H1 (cell line): Measurements from ENCODE around the gene DCDC1. TPM values are rescaled to one million over a fixed set of nuclear protein-coding genes. Genes with fewer than 3 reads are reported as not detected.

Experiments used
- CTCF ChIA-PET: fragments of 300-600 bp; sonication (Branson Sonifier 250); formaldehyde crosslinking; loops from one replicate; lab custom pipeline; 2021; ENCODE audit not compliant: partially characterized antibody; lab: Charles Lee
- POLR2A ChIA-PET: fragments of 300-600 bp; sonication (Branson Sonifier 250); formaldehyde crosslinking; loops from one replicate; lab custom pipeline; 2021; ENCODE audit warnings: inconsistent platforms; ENCODE audit not compliant: partially characterized antibody; lab: Charles Lee
- DNase-seq, 2 experiments: peaks; one replicate each; pipeline versions ENCODE4 v3.0.0 to v3.0.0-alpha.2; 2010 to 2022; ENCODE audit warnings: low spot score in 2 of 2, low read depth in 1 of 2, mixed read lengths in 1 of 2
- FAIRE-seq: peaks from 2 replicates; lab custom pipeline; 2011; peaks lifted over from hg19 to GRCh38; lab: Jason Lieb, UNC
- H2AFZ ChIP-seq: 2 replicates; pipeline ENCODE4 v1.8.1; 2012; ENCODE audit warnings: low read length, inconsistent platforms
- H2AK5ac ChIP-seq: 2 replicates; pipeline ENCODE4 v1.6.1; 2013; ENCODE audit warnings: low read depth, low read length
- H2BK120ac ChIP-seq: replicated peaks from 2 replicates; pipeline ENCODE3; 2013; ENCODE audit warnings: low read depth, low read length, inconsistent platforms
- H2BK12ac ChIP-seq: 2 replicates; pipeline ENCODE4 v1.6.1; 2013; ENCODE audit warnings: low read depth, low read length
- H2BK15ac ChIP-seq: 2 replicates; pipeline ENCODE4 v1.6.1; 2013; ENCODE audit warnings: low read length
- H2BK20ac ChIP-seq: 2 replicates; pipeline ENCODE4 v1.6.1; 2013; ENCODE audit warnings: low read length
- H2BK5ac ChIP-seq: 2 replicates; pipeline ENCODE4 v1.6.1; 2013; ENCODE audit warnings: low read depth, low read length
- H3K14ac ChIP-seq: 2 replicates; pipeline ENCODE4 v1.6.1; 2013; ENCODE audit warnings: inconsistent platforms; ENCODE audit not compliant: insufficient read length
- H3K18ac ChIP-seq: 2 replicates; pipeline ENCODE4 v1.6.1; 2013; ENCODE audit warnings: low read length; ENCODE audit errors: extremely low read depth
- H3K23ac ChIP-seq: 2 replicates; pipeline ENCODE4 v1.6.1; 2013; ENCODE audit warnings: inconsistent platforms; ENCODE audit not compliant: insufficient read length
- H3K23me2 ChIP-seq: 2 replicates; pipeline ENCODE4 v1.6.1; 2013; ENCODE audit warnings: low read depth, low read length
- H3K27ac ChIP-seq: 2 replicates; pipeline ENCODE4 v1.6.1; 2011; ENCODE audit warnings: low read depth, low read length, inconsistent platforms
- H3K27me3 ChIP-seq, 4 experiments: replicated peaks in 1 of 4; 1 replicate in 1 of 4; 2 replicates in 3 of 4; pipeline versions ENCODE4 v1.6.1 to v1.8.1; 2011 to 2013; ENCODE audit warnings: low read length in 3 of 4, mild to moderate bottlenecking in 3 of 4, inconsistent platforms in 2 of 4, mixed read lengths in 2 of 4, moderate library complexity in 1 of 4; ENCODE audit not compliant: control insufficient read depth in 3 of 4, insufficient read depth in 3 of 4; ENCODE audit errors: extremely low read depth in 1 of 4
- H3K36me3 ChIP-seq, 4 experiments: 2 replicates each; pipeline versions ENCODE4 v1.6.1 to v1.8.1; 2011 to 2013; ENCODE audit warnings: mild to moderate bottlenecking in 4 of 4, low read length in 3 of 4, moderate library complexity in 2 of 4, control low read depth in 1 of 4, inconsistent platforms in 1 of 4; ENCODE audit not compliant: insufficient read depth in 4 of 4, control insufficient read depth in 2 of 4
- H3K4ac ChIP-seq: replicated peaks from 2 replicates; pipeline ENCODE3; 2013; ENCODE audit warnings: low read length, low read depth, mixed read lengths, inconsistent platforms; ENCODE audit not compliant: insufficient read length
- H3K4me1 ChIP-seq, 4 experiments: replicated peaks in 1 of 4; 1 replicate in 1 of 4; 2 replicates in 3 of 4; pipeline versions ENCODE4 v1.6.1 to v1.8.1; 2011 to 2013; ENCODE audit warnings: low read length in 3 of 4, inconsistent platforms in 2 of 4, mixed read lengths in 1 of 4; ENCODE audit not compliant: insufficient read depth in 4 of 4, control insufficient read depth in 3 of 4
- H3K4me2 ChIP-seq, 2 experiments: 2 replicates each; pipeline versions ENCODE4 v1.6.1 to v1.8.1; 2011 to 2013; ENCODE audit warnings: low read depth in 2 of 2, low read length in 2 of 2, control low read depth in 1 of 2, inconsistent platforms in 1 of 2, mild to moderate bottlenecking in 1 of 2; ENCODE audit not compliant: insufficient read depth in 1 of 2
- H3K4me3 ChIP-seq, 4 experiments: fragments of 200-600, 300-600 bp in 1 of 4; sonication (generic), shearing (Covaris generic), sonication (Bioruptor Twin) in 1 of 4; 2 replicates each; pipeline versions ENCODE4 v1.5.1 to v1.8.1; 2011 to 2016; ENCODE audit warnings: low read length in 4 of 4, low read depth in 3 of 4, control low read depth in 2 of 4, inconsistent platforms in 2 of 4, mild to moderate bottlenecking in 2 of 4, mixed read lengths in 1 of 4, moderate library complexity in 1 of 4; ENCODE audit not compliant: insufficient read depth in 2 of 4; ENCODE audit errors: extremely low read depth in 1 of 4
- H3K56ac ChIP-seq: replicated peaks from 2 replicates; pipeline ENCODE3; 2013; ENCODE audit warnings: low read depth, mild to moderate bottlenecking, mixed read lengths, low read length, inconsistent platforms; ENCODE audit not compliant: insufficient read length
- H3K79me1 ChIP-seq: 2 replicates; pipeline ENCODE4 v1.6.1; 2013; ENCODE audit warnings: low read depth, low read length, control low read depth
- H3K79me2 ChIP-seq, 2 experiments: 2 replicates each; pipeline versions ENCODE4 v1.6.1 to v1.8.1; 2012 to 2013; ENCODE audit warnings: low read length in 2 of 2, mild to moderate bottlenecking in 2 of 2, inconsistent platforms in 1 of 2; ENCODE audit not compliant: insufficient read depth in 2 of 2, control insufficient read depth in 1 of 2
- H3K9ac ChIP-seq, 4 experiments: replicated peaks in 1 of 4; 1 replicate in 1 of 4; 2 replicates in 3 of 4; pipeline versions ENCODE4 v1.6.1 to v1.8.1; 2011 to 2013; ENCODE audit warnings: low read depth in 3 of 4, low read length in 3 of 4, control low read depth in 2 of 4, mild to moderate bottlenecking in 2 of 4, moderate library complexity in 2 of 4, inconsistent platforms in 1 of 4; ENCODE audit errors: extremely low read depth in 1 of 4
- H3K9me3 ChIP-seq, 2 experiments: 2 replicates each; pipeline versions ENCODE4 v1.6.1 to v1.8.1; 2012 to 2013; ENCODE audit warnings: mild to moderate bottlenecking in 2 of 2, moderate library complexity in 2 of 2, control low read depth in 1 of 2, inconsistent platforms in 1 of 2, low read depth in 1 of 2, low read length in 1 of 2, mixed read lengths in 1 of 2; ENCODE audit not compliant: insufficient read depth in 2 of 2
- H4K20me1 ChIP-seq, 2 experiments: replicated peaks in 1 of 2; 2 replicates each; pipeline versions ENCODE3 to v1.8.1; 2011 to 2013; ENCODE audit warnings: inconsistent platforms in 2 of 2, low read length in 2 of 2, mild to moderate bottlenecking in 1 of 2; ENCODE audit not compliant: insufficient read depth in 2 of 2, control insufficient read depth in 1 of 2
- H4K5ac ChIP-seq: 2 replicates; pipeline ENCODE4 v1.6.1; 2013; ENCODE audit warnings: low read length, low read depth, mixed read lengths, inconsistent platforms; ENCODE audit not compliant: insufficient read length
- H4K8ac ChIP-seq: 2 replicates; pipeline ENCODE4 v1.8.0; 2013; ENCODE audit warnings: mild to moderate bottlenecking, moderate library complexity, low read length, inconsistent platforms; ENCODE audit not compliant: insufficient read depth; ENCODE audit errors: extremely low read depth
- H4K91ac ChIP-seq: replicated peaks from 2 replicates; pipeline ENCODE3; 2013; ENCODE audit warnings: low read length, mixed read lengths, inconsistent platforms; ENCODE audit not compliant: insufficient read length
- CEBPB ChIP-seq: IDR thresholded peaks from 2 replicates; pipeline ENCODE4 v1.6.1; 2012; ENCODE audit warnings: low read depth, low read length
- KDM4A ChIP-seq: IDR thresholded peaks from one replicate; pipeline ENCODE4 v1.7.1; 2012; ENCODE audit warnings: low read depth, mild to moderate bottlenecking, moderate library complexity, low read length, inconsistent platforms; ENCODE audit not compliant: severe bottlenecking
- NANOG ChIP-seq: IDR thresholded peaks from 2 replicates; pipeline ENCODE4 v1.6.1; 2011; ENCODE audit warnings: low read length, low read depth, mild to moderate bottlenecking, inconsistent platforms; ENCODE audit not compliant: insufficient read depth, poor library complexity, severe bottlenecking
- SIX5 ChIP-seq: IDR thresholded peaks from 2 replicates; pipeline ENCODE4 v1.6.1; 2011; ENCODE audit warnings: mild to moderate bottlenecking, low read depth, low read length
- WGBS, 2 experiments: shearing (Covaris generic) in 1 of 2; methylation state at CpG; one replicate each; pipeline versions ENCODE4 v1.1.6 to v1.1.7; 2013 to 2015; ENCODE audit warnings: low lambda C conversion rate in 2 of 2, mixed read lengths in 2 of 2, inconsistent platforms in 1 of 2, low coverage in 1 of 2, missing lambda C conversion rate in 1 of 2; ENCODE audit not compliant: insufficient replicate concordance in 2 of 2, insufficient coverage in 1 of 2, insufficient read length in 1 of 2; ENCODE audit errors: extremely low coverage in 1 of 2, missing lambda C conversion rate in 1 of 2; 5-methylcytosine and 5-hydroxymethylcytosine counted together
- polyA plus RNA-seq, 7 experiments: library from polyadenylated mRNA; depleted of rRNA in 3 of 7; stranded (reverse) in 5 of 7; unstranded in 2 of 7; fragments of >200 nt in 5 of 7; fragments of 200-250 nt in 2 of 7; gene quantifications; 1 replicate in 5 of 7; 2 replicates in 1 of 7; 4 replicates in 1 of 7; pipeline versions ENCODE4 v1.2.1 to v1.2.3, GENCODE V29; 2011 to 2013; ENCODE audit warnings: missing spikeins in 2 of 7, mixed read lengths in 2 of 7
- total RNA-seq: library from RNA; stranded (reverse); fragmentation: NEBNext Ultra II Directional; extraction: Animal tissue kit (Norgen Biotek cat#: 25700); gene quantifications from 2 replicates; pipeline ENCODE4 v1.2.1, GENCODE V29; 2021

DCDC1 gene
- total and polyA plus RNA-seq, 2 of the 8 experiments (the other 6 are each of a cell fraction or from before 2014, with no cell fraction given) = 0.15 to 0.56 TPM

DNA sequence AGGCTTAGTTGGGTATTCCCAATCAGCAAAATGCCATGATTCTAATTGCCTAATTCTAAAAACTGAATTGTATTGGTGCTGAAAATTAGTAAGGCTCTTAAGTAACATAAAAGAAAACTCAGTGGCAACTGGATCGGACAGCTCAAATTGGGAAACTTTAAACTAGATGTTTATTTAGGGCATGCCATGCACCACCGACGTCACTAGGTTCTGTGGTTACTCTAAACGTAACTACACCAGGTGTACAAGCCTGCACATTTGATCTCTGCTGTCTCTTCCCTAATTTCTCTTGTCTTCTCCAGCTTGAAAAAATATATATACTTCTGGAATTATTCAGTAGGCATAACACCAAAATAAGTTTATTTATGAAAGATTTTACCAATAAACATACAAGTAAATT lies 378.2 kb downstream of the DCDC1 start:
- H4K20me1 ChIP-seq = no peaks in the 10 kb centered on the region
- FAIRE-seq (no peak), DNase-seq (no peak)
- no peaks in the 10 kb centered on the region for H3K79me2 ChIP-seq
- no peak overlapping the region for H2BK20ac ChIP-seq
- H3K18ac ChIP-seq = no peak overlapping the region
- no peak overlapping the region for H4K5ac ChIP-seq
- no peak overlapping the region for H3K4me3 ChIP-seq
- H3K27ac ChIP-seq = no peak overlapping the region
- H3K56ac ChIP-seq = no peak overlapping the region
- no peaks in the 10 kb centered on the region for H3K4me1 ChIP-seq
- no peak overlapping the region for H2AFZ ChIP-seq
- H3K23ac ChIP-seq = no peak overlapping the region
- no peaks in the 10 kb centered on the region for H3K79me1 ChIP-seq
- H3K14ac ChIP-seq = no peak overlapping the region
- ChIA-PET POLR2A (no interaction called here), CTCF (no interaction called here)
- no peak overlapping the region for H3K4ac ChIP-seq
- H2BK120ac ChIP-seq = no peak overlapping the region
- no peak overlapping the region for H2BK5ac ChIP-seq
- no peaks in the 10 kb centered on the region for H3K9me3 ChIP-seq
- no peak overlapping the region for H3K9ac ChIP-seq
- no peaks in the 10 kb centered on the region for H3K23me2 ChIP-seq
- no peak overlapping the region for H2AK5ac ChIP-seq
- no peaks in the 10 kb centered on the region for H3K27me3 ChIP-seq
- H3K36me3 ChIP-seq = no peaks in the 10 kb centered on the region
- H2BK15ac ChIP-seq = no peak overlapping the region
- H2BK12ac ChIP-seq = no peak overlapping the region
- H3K4me2 ChIP-seq = no peak overlapping the region
- WGBS, 2 experiments = 91% methylated on average over 4 of the region's 4 CpGs; no CpG with 5 or more reads in 1 of the 2 experiments
- no peak overlapping the region for H4K8ac ChIP-seq
- TF ChIP-seq KDM4A (no peak), CEBPB (no peak), SIX5 (no peak), NANOG (no peak)
- no peak overlapping the region for H4K91ac ChIP-seq
